Caco-2 (cell line): ENCODE results near the gene RALGAPA1. TPM values are rescaled to one million over a fixed set of nuclear protein-coding genes. Genes with fewer than 3 reads are reported as not detected.
"Not testable (repeated sequence)": the region's sequence is repeated elsewhere in the genome, so short reads cannot be mapped to it uniquely, and the experiment has no call there.

ENCODE experiments used
- BruUV-seq: library from RNA; stranded (reverse); fragments of 400-500 nt; replicated peaks from 2 replicates; lab custom pipeline; 2021; lab: Mats Ljungman, UMichigan
- CTCF ChIA-PET: fragments of 300-600 bp; sonication (Branson Sonifier 250); formaldehyde crosslinking; loops from one replicate; lab custom pipeline; 2022; ENCODE audit warnings: antibody characterized with exemption; lab: Charles Lee
- POLR2A ChIA-PET: fragments of 300-600 bp; sonication (Branson Sonifier 250); formaldehyde crosslinking; loops from one replicate; lab custom pipeline; 2022; ENCODE audit warnings: antibody characterized with exemption; lab: Charles Lee
- DNase-seq, 2 experiments: peaks; one replicate each; pipeline versions ENCODE4 v3.0.0 to v3.0.0-alpha.2; 2020 to 2022
- H3K27me3 ChIP-seq: replicated peaks from 2 replicates; pipeline ENCODE4 v1.6.0; 2011; ENCODE audit warnings: low read length; ENCODE audit not compliant: control insufficient read depth, insufficient read depth
- H3K36me3 ChIP-seq: 2 replicates; pipeline ENCODE4 v1.5.1; 2011; ENCODE audit warnings: low read length; ENCODE audit not compliant: control insufficient read depth, insufficient read depth
- H3K4me1 ChIP-seq: fragments of 250-450 bp; sonication (Bioruptor Pico); 2 replicates; pipeline ENCODE4 v1.5.1; 2020; ENCODE audit warnings: mild to moderate bottlenecking
- H3K4me3 ChIP-seq: 2 replicates; pipeline ENCODE4 v1.5.1; 2011; ENCODE audit warnings: low read depth, mild to moderate bottlenecking, control low read depth, low read length
- H3K9me3 ChIP-seq: fragments of 250-450 bp; sonication (Bioruptor Pico); 2 replicates; pipeline ENCODE4 v1.5.1; 2020; ENCODE audit warnings: mild to moderate bottlenecking, moderate library complexity
- H3K27ac Mint-ChIP-seq: one replicate; pipeline ENCODE4 v1.8.0; 2022; ENCODE audit warnings: mixed read lengths; ENCODE audit not compliant: unreplicated experiment
- H3K27me3 Mint-ChIP-seq: one replicate; pipeline ENCODE4 v1.8.0; 2022; ENCODE audit warnings: mixed read lengths; ENCODE audit not compliant: insufficient read depth, unreplicated experiment
- H3K36me3 Mint-ChIP-seq: one replicate; pipeline ENCODE4 v1.8.0; 2022; ENCODE audit warnings: mild to moderate bottlenecking, mixed read lengths; ENCODE audit not compliant: insufficient read depth, unreplicated experiment
- H3K4me1 Mint-ChIP-seq: one replicate; pipeline ENCODE4 v1.8.0; 2022; ENCODE audit warnings: low read depth, mixed read lengths; ENCODE audit not compliant: unreplicated experiment
- H3K4me3 Mint-ChIP-seq: one replicate; pipeline ENCODE4 v1.8.0; 2022; ENCODE audit warnings: mild to moderate bottlenecking, moderate library complexity, mixed read lengths; ENCODE audit not compliant: unreplicated experiment
- H3K9me3 Mint-ChIP-seq: one replicate; pipeline ENCODE4 v1.8.0; 2022; ENCODE audit warnings: mixed read lengths; ENCODE audit not compliant: unreplicated experiment
- intact Hi-C: fragments of 100-400 bp; cut with micrococcal nuclease; formaldehyde crosslinking; loops from one replicate; pipeline ENCODE4 v1.10.0; 2022; ENCODE audit not compliant: unreplicated experiment
- total RNA-seq: library from RNA; stranded (reverse); gene quantifications from 2 replicates; pipeline ENCODE4 v1.2.3, GENCODE V29; 2022
- TF ChIP-seq, protein P1 (sequence below), 2 experiments: fragments of 200-600 bp in 1 of 2; IDR thresholded peaks; 1 replicate in 1 of 2; 2 replicates in 1 of 2; pipeline versions ENCODE4 v1.5.1 to v1.8.0; 2011 to 2022; ENCODE audit warnings: antibody characterized with exemption in 1 of 2, control low read depth in 1 of 2, inconsistent platforms in 1 of 2, low read depth in 1 of 2, low read length in 1 of 2, mild to moderate bottlenecking in 1 of 2, moderate library complexity in 1 of 2; ENCODE audit not compliant: insufficient read depth in 1 of 2, severe bottlenecking in 1 of 2, unreplicated experiment in 1 of 2

RALGAPA1 gene
- total RNA-seq, 1 experiment from 2014 or later = 28.9 TPM

GRCh38 chr14:35628989-35629388 is 180.1 kb downstream of the RALGAPA1 start:
- no peak overlapping the region for H3K4me3 ChIP-seq
- TF ChIP-seq, protein P1, sequence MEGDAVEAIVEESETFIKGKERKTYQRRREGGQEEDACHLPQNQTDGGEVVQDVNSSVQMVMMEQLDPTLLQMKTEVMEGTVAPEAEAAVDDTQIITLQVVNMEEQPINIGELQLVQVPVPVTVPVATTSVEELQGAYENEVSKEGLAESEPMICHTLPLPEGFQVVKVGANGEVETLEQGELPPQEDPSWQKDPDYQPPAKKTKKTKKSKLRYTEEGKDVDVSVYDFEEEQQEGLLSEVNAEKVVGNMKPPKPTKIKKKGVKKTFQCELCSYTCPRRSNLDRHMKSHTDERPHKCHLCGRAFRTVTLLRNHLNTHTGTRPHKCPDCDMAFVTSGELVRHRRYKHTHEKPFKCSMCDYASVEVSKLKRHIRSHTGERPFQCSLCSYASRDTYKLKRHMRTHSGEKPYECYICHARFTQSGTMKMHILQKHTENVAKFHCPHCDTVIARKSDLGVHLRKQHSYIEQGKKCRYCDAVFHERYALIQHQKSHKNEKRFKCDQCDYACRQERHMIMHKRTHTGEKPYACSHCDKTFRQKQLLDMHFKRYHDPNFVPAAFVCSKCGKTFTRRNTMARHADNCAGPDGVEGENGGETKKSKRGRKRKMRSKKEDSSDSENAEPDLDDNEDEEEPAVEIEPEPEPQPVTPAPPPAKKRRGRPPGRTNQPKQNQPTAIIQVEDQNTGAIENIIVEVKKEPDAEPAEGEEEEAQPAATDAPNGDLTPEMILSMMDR (IDR thresholded peaks at IDR 0.05; ENCODE audit: insufficient read depth in 1 of 2, low read depth in 1 of 2, low read length in 1 of 2, severe bottlenecking in 1 of 2, unreplicated experiment in 1 of 2) = no peak
- Mint-ChIP-seq H3K27ac (no peak overlapping the region), H3K4me3 (no peak overlapping the region), H3K9me3 (no peaks in the 10 kb centered on the region), H3K4me1 (no peaks in the 10 kb centered on the region), H3K36me3 (no peaks in the 10 kb centered on the region), H3K27me3 (no peaks in the 10 kb centered on the region)
- no peaks in the 10 kb centered on the region for H3K9me3 ChIP-seq
- CTCF ChIA-PET = no interaction called here
- no peaks in the 10 kb centered on the region for H3K36me3 ChIP-seq
- POLR2A ChIA-PET = no interaction called here
- intact Hi-C loops = no loop called here
- no peaks in the 10 kb centered on the region for H3K27me3 ChIP-seq
- no peak for DNase-seq
- no peaks in the 10 kb centered on the region for H3K4me1 ChIP-seq
- no TSS peak for BruUV-seq

GRCh38 chr14:35626947-35627346 is 182.1 kb downstream of the RALGAPA1 start:
- POLR2A ChIA-PET, H3K9me3 ChIP-seq, DNase-seq, H3K36me3 ChIP-seq, H3K4me3 ChIP-seq, H3K27ac Mint-ChIP-seq, CTCF ChIA-PET, H3K9me3 Mint-ChIP-seq, H3K4me3 Mint-ChIP-seq, H3K27me3 Mint-ChIP-seq, H3K4me1 ChIP-seq, H3K4me1 Mint-ChIP-seq, BruUV-seq, H3K27me3 ChIP-seq, intact Hi-C loops, H3K36me3 Mint-ChIP-seq: not testable (repeated sequence)

GRCh38 chr14:35621996-35622395 is 187.1 kb downstream of the RALGAPA1 start:
- H3K27ac Mint-ChIP-seq, H3K27me3 ChIP-seq, H3K36me3 Mint-ChIP-seq, H3K4me3 ChIP-seq, H3K27me3 Mint-ChIP-seq, H3K4me1 Mint-ChIP-seq, BruUV-seq, H3K4me3 Mint-ChIP-seq, POLR2A ChIA-PET, H3K4me1 ChIP-seq, H3K9me3 ChIP-seq, DNase-seq, H3K9me3 Mint-ChIP-seq, intact Hi-C loops, H3K36me3 ChIP-seq, CTCF ChIA-PET: not testable (repeated sequence)

- H3K4me1 ChIP-seq, H3K4me3 Mint-ChIP-seq, H3K27ac Mint-ChIP-seq, BruUV-seq, H3K9me3 ChIP-seq, POLR2A ChIA-PET, H3K4me1 Mint-ChIP-seq, H3K9me3 Mint-ChIP-seq, CTCF ChIA-PET, H3K36me3 ChIP-seq, H3K27me3 ChIP-seq, H3K27me3 Mint-ChIP-seq, H3K36me3 Mint-ChIP-seq, H3K4me3 ChIP-seq, intact Hi-C loops, DNase-seq: not testable (repeated sequence)
These were observed 189.1 kb downstream of the RALGAPA1 start for GRCh38 chr14:35619998-35620397.

DNA sequence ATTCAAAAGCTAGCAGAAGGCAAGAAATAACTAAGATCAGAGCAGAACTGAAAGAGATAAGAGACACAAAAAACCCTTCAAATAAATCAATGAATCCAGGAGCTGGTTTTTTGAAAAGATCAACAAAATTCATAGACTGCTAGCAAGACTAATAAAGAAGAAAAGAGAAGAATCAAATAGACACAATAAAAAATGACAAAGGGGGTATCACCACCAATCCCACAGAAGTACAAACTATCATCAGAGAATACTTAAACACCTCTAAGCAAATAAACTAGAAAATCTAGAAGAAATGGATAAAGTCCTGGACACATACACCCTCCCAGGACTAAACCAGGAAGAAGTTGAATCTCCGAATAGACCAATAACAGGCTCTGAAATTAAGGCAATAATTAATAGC is 189.6 kb downstream of the RALGAPA1 start:
- H3K27me3 Mint-ChIP-seq, H3K4me3 Mint-ChIP-seq, H3K27me3 ChIP-seq, BruUV-seq, H3K4me1 ChIP-seq, H3K4me1 Mint-ChIP-seq, CTCF ChIA-PET, H3K9me3 ChIP-seq, intact Hi-C loops, H3K9me3 Mint-ChIP-seq, H3K4me3 ChIP-seq, H3K36me3 ChIP-seq, H3K36me3 Mint-ChIP-seq, DNase-seq, H3K27ac Mint-ChIP-seq, POLR2A ChIA-PET: not testable (repeated sequence)
